Mesothelial cell of epicardium (in vitro differentiated cells): Measurements from ENCODE around the gene GJB6. TPM values are rescaled to one million over a fixed set of nuclear protein-coding genes. Genes with fewer than 3 reads are reported as not detected.
A peak's percentile ranks its signal among the peaks of the same experiment; 100 is the strongest.

ENCODE experiments used
- DNase-seq, 2 experiments: peaks; one replicate each; pipeline ENCODE4 v3.0.0; 2021; ENCODE audit warnings: low spot score in 2 of 2; ENCODE audit not compliant: unreplicated experiment in 2 of 2
- H3K27ac Mint-ChIP-seq: 2 replicates; pipeline ENCODE4 v1.8.0; 2021; ENCODE audit warnings: mixed read lengths
- H3K27me3 Mint-ChIP-seq: 2 replicates; pipeline ENCODE4 v1.8.0; 2021; ENCODE audit warnings: low read depth, mixed read lengths
- H3K36me3 Mint-ChIP-seq: 2 replicates; pipeline ENCODE4 v1.8.0; 2021; ENCODE audit warnings: mixed read lengths
- H3K4me1 Mint-ChIP-seq: 2 replicates; pipeline ENCODE4 v1.8.0; 2021; ENCODE audit warnings: mixed read lengths
- H3K4me3 Mint-ChIP-seq: 2 replicates; pipeline ENCODE4 v1.8.0; 2021; ENCODE audit warnings: mild to moderate bottlenecking, moderate library complexity, mixed read lengths
- H3K9me3 Mint-ChIP-seq: 2 replicates; pipeline ENCODE4 v1.8.0; 2021; ENCODE audit warnings: mixed read lengths
- CTCF ChIP-seq: fragments of 200-600 bp; sonication (generic); IDR thresholded peaks from one replicate; pipeline ENCODE4 v1.5.0; 2021; ENCODE audit warnings: antibody characterized with exemption; ENCODE audit not compliant: unreplicated experiment
- total RNA-seq: library from RNA; stranded (reverse); gene quantifications from 3 replicates; pipeline ENCODE4 v1.2.1, GENCODE V29; 2021

The GJB6 gene
- total RNA-seq, 1 donor from 2014 or later, result 32.7 TPM

- no peak for TF ChIP-seq CTCF
These were observed 25.9 kb downstream of the GJB6 start for GRCh38 chr13:20206065-20206697.

DNA sequence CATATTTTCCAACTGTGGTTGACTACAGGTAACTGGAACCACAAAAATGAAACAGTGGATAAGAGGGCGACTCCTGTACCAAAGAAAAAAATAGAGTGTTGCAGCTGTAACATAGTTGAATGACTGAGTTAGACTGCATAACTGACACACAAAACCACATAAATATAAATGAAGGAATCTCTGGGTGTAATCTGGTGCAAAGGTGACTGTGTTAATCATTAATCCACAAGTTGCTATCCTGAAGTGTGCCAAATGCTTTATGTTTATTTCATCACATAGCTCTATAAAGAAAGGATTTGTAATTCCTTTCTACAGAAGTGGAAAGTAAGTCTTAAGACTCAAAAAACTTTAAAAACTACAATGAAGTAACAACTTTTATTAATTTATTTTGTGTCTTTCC, 33.3 kb downstream of the GJB6 start:
- peaks cover 27% of the 10 kb centered on the region for H3K4me1 Mint-ChIP-seq
- no peak for TF ChIP-seq CTCF
- H3K36me3 Mint-ChIP-seq, result peaks cover 7% of the 10 kb centered on the region
- H3K4me3 Mint-ChIP-seq, result no peak overlapping the region
- DNase-seq, result no peak
- H3K27ac Mint-ChIP-seq, result no peak overlapping the region
- H3K27me3 Mint-ChIP-seq, result peaks cover 22% of the 10 kb centered on the region
- H3K9me3 Mint-ChIP-seq, result peaks cover 16% of the 10 kb centered on the region

More at GRCh38 chr13:20206065-20206697, 25.9 kb downstream of the GJB6 start:
- DNase-seq, result no peak
- Mint-ChIP-seq H3K36me3 (peaks cover 2% of the 10 kb centered on the region), H3K9me3 (peaks cover 4% of the 10 kb centered on the region), H3K4me3 (no peak overlapping the region), H3K4me1 (peaks cover 18% of the 10 kb centered on the region), H3K27ac (no peak overlapping the region), H3K27me3 (no peaks in the 10 kb centered on the region)

DNA sequence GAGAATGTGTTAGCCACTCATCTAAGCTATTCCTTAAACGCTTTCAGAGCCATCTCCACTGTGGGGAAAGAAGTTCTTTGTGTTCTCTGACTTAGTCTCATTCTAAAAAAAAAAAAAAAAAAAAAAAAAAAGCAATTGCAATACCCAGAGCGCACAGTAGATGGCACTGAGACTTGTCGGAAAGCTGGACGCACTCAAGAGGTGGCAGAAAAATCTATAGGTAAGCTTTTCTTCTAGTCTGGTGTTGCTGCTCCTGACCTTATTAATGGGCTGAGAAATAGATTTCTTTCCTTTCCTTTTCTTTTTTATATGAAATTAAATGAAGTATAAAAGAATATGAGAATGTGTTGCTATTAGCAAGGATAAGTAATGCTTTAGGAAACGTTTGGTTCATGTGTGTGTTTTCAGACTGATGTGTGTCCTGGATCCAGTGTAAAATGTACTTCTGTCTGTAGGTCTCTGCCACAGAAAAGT, 34.7 kb downstream of the GJB6 start:
- Mint-ChIP-seq H3K4me1 (peaks cover 29% of the 10 kb centered on the region), H3K27ac (peak overlapping the region; percentile 5), H3K4me3 (no peak overlapping the region), H3K27me3 (peaks cover 27% of the 10 kb centered on the region), H3K36me3 (peaks cover 5% of the 10 kb centered on the region), H3K9me3 (peaks cover 16% of the 10 kb centered on the region)
- TF ChIP-seq CTCF, result peak; percentile 83
- DNase-seq, result no peak

- Mint-ChIP-seq H3K9me3 (peaks cover 11% of the 10 kb centered on the region), H3K4me1 (peaks cover 42% of the 10 kb centered on the region), H3K36me3 (peaks cover 5% of the 10 kb centered on the region), H3K4me3 (no peak overlapping the region), H3K27ac (no peak overlapping the region), H3K27me3 (peaks cover 40% of the 10 kb centered on the region)
- DNase-seq, result no peak
- no peak for TF ChIP-seq CTCF
These were observed 36.3 kb downstream of the GJB6 start for GRCh38 chr13:20195801-20196200.

- H3K36me3 Mint-ChIP-seq, result peaks cover 7% of the 10 kb centered on the region
- DNase-seq, result no peak
- peaks cover 50% of the 10 kb centered on the region for H3K27me3 Mint-ChIP-seq
- peaks cover 48% of the 10 kb centered on the region for H3K4me1 Mint-ChIP-seq
- H3K4me3 Mint-ChIP-seq, result peak overlapping the region; percentile 72
- no peak for TF ChIP-seq CTCF
- H3K9me3 Mint-ChIP-seq, result no peaks in the 10 kb centered on the region
- H3K27ac Mint-ChIP-seq, result no peak overlapping the region
These were observed 38.0 kb downstream of the GJB6 start for GRCh38 chr13:20193907-20194631.
